GM18498 (cell line): ENCODE measurements around the gene ZNF579.
"Not testable (repeated sequence)": the region's sequence is repeated elsewhere in the genome, so short reads cannot be mapped to it uniquely, and the experiment has no call there.

Experiments
- ATAC-seq: cut with Tn5 transposase; IDR thresholded peaks from one replicate; pipeline ENCODE4 v1.9.1; 2021; ENCODE audit warnings: mild to moderate bottlenecking, moderate library complexity; ENCODE audit not compliant: unreplicated experiment

Gene ZNF579

DNA sequence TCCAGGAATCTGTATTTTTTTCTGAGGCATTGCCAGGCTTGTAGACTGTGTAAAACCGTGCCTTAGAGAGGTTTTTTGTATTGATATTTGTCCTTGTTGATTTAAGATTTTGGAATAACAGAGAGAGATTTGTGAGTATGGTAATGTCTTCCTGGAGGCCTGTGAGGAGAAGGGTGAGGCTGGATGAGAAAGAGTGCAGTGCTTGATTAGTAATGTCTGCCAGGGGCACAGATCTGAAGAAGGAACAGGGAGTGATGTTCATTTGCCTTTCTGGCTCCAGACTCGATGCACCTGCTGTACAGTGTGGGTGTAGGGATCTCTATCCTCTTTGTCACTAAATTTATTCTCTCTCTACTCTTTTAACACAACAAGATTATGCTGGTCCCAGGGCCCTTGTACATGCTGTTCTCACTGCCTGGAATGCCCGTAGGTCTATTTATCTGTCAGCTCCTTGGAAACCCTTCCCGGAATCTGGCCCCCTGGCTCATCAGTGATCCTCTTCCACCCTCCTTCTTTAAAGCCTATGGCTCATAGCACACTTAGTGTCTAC is 14.4 kb upstream of the ZNF579 start:
- no peak for ATAC-seq

- ATAC-seq: no peak
These were observed 12.6 kb upstream of the ZNF579 start for GRCh38 chr19:55593096-55593772.

GRCh38 chr19:55592391-55593090 is 11.9 kb upstream of the ZNF579 start:
- no peak for ATAC-seq

- no peak for ATAC-seq
These were observed 10.9 kb upstream of the ZNF579 start for GRCh38 chr19:55591555-55591954.

DNA sequence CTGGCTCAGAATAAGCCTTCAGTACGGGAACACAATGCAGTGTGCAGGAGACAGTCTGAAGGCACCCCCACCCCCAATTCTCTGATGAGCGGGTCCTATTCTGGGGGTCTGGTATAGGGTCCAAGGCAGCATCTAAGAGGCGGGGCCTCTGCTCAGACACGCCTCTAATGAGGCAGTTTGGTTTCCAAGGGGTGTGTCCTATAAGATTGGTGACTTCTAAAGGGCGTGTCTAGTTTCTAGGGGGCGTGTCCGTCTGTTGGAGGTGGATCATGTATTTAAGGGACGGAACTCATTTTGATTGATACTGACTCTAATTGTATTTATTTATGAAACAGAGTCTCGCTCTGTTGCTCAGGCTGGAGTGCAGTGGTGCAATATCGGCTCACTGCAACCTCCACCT is 10.0 kb upstream of the ZNF579 start:
- ATAC-seq: no peak

GRCh38 chr19:55590109-55590508 is 9.5 kb upstream of the ZNF579 start:
- ATAC-seq: no peak

GRCh38 chr19:55588738-55589137 is 8.1 kb upstream of the ZNF579 start:
- ATAC-seq: no peak

DNA sequence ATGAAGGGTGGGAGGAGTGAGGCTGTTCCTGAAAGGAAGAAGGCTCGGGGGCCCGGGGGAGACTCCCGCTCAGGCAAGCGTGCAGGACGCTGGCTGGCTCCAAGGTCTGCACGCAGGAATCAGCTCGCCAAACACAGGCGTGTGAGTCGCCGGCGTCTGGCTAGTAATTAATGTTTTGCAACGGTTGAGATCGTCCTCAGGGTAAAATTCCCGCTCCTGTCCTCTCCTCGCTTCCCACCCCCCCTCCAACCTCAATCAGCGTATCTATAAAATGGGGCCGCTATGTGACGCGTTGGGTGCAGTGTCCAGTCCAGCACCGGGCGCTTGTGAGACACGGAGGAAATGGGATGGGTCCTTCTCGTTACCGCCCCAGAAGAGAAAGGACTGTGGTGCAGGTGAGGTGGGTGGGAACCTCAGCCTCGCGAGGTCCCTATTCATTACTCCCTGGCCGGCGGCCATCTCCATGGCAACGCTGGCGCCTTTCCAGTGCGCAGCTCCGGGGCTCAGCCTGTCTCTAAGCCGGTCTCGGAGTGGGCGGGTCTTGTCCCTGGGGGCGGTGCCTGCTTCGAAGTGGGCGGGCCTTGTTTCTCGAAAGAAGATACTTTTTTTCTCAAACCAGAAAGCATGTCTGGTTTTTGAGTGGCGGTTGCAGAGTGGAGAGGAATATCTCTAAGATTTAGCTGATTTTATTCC is 6.5 kb upstream of the ZNF579 start:
- ATAC-seq: peak; percentile 81

- no peak for ATAC-seq
These were observed 5.2 kb upstream of the ZNF579 start for GRCh38 chr19:55585658-55586339.

- ATAC-seq: no peak
These were observed 4.2 kb upstream of the ZNF579 start for GRCh38 chr19:55584871-55585270.

- not testable (repeated sequence) for ATAC-seq
These were observed 3.2 kb upstream of the ZNF579 start for GRCh38 chr19:55583897-55584296.

DNA sequence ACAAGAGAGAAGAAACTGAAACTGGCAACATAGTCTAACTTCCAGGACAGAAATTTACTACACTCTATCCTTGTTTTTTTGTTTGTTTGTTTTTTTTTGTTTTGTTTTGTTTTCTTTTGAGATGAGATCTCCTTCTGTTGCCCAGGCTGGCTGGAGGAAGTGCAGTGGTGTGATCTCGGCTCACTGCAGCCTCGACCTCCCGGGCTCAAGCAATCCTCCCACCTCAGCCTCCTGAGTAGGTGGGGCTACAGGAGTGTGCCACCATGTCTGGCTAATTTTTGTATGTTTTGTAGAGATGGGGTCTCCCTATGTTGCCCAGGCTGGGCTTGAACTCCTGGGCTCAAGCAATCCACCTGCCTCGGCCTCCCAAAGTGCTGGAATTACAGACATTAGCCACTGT is 1.6 kb upstream of the ZNF579 start:
- ATAC-seq: not testable (repeated sequence)

DNA sequence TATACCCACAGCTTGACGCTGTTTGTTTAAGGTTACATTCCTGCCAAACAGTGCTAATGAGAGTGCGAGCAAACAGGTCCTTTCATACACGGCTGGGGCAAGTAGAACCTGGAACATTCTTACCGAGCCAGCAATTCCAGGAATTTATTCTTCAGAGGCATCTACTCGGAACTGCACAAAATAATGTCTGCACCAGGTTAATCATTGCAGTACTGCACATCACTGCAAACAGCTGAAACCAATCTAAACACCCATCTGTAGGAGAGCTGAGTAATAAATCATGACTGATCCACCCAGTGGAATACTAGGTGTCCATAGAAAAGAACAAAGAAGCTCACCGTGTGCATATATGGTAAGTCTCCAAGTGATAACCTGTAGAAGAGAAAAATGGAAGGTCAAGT is 1.2 kb upstream of the ZNF579 start:
- no peak for ATAC-seq

DNA sequence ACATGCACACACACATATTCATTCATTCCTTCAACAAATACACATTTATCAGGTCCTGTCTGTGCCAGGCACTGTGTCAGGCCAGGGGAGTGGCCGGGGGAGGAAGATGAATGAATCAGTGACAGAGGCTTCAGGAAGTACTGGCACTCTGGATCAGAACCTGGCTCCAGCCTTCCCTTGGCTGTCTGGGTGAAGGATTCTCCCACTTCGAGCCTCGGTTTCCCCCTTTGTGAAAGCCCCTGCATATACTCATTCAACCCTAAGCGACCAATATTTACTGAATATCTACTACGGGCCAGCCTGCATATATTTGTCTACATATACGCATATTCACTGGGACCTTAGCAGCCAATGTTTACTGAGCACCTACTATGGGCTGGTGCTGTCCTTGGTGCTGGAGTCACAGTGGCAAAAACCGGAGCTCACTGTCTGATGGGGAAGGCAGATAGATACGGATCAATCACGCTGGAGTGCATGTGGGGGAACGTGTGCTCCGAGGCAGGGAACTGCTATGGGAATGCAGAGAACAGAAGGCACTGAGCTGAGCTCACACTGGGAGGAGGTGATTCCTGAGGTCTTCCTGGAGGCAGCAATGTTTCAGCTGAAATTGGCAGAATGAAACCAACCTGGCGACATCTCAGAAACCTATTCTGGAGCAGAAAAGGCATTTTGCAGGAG is 636 bp upstream of the ZNF579 start:
- no peak for ATAC-seq

GRCh38 chr19:55579766-55580621 is 654 bp downstream of the ZNF579 start:
- ATAC-seq: no peak

GRCh38 chr19:55578761-55579747 is 1.6 kb downstream of the ZNF579 start:
- no peak for ATAC-seq

GRCh38 chr19:55578031-55578760 is 2.5 kb downstream of the ZNF579 start:
- no peak for ATAC-seq

DNA sequence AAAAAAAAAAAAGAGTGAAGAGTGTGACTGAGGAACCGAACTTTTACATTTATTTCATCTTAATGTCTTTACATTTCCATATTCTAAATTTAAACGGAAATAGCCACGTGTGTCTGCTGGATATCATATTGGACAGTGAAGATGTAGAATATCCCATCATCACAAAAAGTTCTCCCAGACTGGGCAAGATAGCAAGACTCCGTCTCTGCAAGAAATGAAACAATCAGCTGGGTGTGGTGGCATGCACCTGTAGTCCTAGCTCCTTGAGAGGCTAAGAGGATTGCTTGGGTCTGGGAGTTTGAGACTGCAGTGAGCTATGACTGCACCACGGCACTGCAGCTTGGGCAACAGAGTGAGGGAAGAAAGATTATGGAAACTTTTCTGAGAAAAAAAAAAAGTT is 3.9 kb downstream of the ZNF579 start:
- no peak for ATAC-seq
